ENCODE results near the gene SMIM31.

The SMIM31 gene

DNA sequence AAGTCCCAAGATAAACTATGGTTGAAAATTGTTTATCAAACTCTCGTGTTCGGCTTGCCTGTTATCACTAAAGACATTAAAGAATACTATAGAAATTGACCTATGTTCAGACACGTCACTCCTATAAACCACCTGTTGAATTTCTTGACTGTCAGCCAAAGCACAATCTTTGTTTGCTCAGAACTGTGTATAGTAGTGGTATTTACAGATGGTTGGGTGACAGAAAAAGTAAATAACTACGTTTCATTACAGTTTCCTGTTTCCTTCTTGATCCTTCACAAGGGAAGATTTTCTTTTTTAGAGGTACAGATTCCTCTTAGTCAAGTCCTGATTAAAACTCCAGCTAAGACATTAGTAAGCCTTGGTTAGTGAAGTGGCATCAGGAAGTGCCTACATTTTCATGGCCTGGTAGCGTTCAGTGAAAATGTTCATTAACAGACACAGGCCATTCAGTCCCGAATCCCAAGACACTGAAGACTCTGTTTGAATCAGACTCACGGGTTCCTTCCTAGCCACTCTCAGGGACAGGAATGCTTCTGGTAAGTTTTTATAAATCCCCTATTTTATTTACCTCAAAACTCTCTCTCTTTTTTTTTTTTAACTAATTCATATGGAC, at the start of gene SMIM31:
TSS of gene SMIM31 (plus strand) at position 259 of the 616 bp plus-strand sequence. CDS start 16,313 bp downstream, outside the sequence.
- ChIA-PET POLR2A (no interaction called here), CTCF (interaction anchor here (0.6 kb wide), 1 partner anchor 343 kb away, joined by 4 read pairs; no protein-coding TSS in a partner anchor)
- TF ChIP-seq ZNF384 (IDR thresholded peaks at IDR 0.05): no peak
- no peak for TF ChIP-seq CTBP1 (IDR thresholded peaks at IDR 0.05; ENCODE audit: borderline replicate concordance)
- no peak for TF ChIP-seq SUZ12 (IDR thresholded peaks at IDR 0.05)
- no peak for TF ChIP-seq L3MBTL2 (conservative IDR thresholded peaks at IDR 0.05)
- TF ChIP-seq FOXK2 (IDR thresholded peaks at IDR 0.05): no peak
- no peak for DNase-seq (ENCODE audit: extremely low spot score)

DNA sequence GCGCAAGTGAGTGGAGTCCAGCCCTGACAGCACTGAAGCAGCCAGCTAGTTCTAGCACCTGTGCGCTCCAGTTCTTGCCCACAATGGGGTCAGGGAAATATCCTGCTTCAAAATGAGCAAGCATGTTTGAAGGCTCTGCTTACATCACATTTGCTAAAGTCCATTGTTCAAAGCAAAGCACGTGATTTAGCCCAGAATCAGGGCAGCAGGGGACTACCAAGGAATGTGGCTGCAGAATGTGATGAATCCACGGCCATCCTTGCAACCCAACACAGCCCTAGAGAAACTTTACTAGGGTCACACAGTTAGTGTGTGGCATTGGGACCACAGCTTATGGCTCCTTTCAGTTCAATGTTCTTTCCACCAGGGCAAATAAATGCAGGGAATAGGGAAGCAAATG, 47.3 kb upstream of the SMIM31 start:
- no peak for DNase-seq (ENCODE audit: extremely low spot score)
- no peak for TF ChIP-seq TARDBP (IDR thresholded peaks at IDR 0.05)
- no peak for TF ChIP-seq L3MBTL2 (conservative IDR thresholded peaks at IDR 0.05)
- no peak for TF ChIP-seq ZNF384 (IDR thresholded peaks at IDR 0.05)
- TF ChIP-seq FOXA1 (IDR thresholded peaks at IDR 0.05): no peak
- no peak for TF ChIP-seq ELF4 (IDR thresholded peaks at IDR 0.05)
- TF ChIP-seq FOXM1 (IDR thresholded peaks at IDR 0.05; ENCODE audit: borderline replicate concordance): no peak
- TF ChIP-seq BHLHE40 (IDR thresholded peaks at IDR 0.05; ENCODE audit: borderline replicate concordance): no peak
- no peak for TF ChIP-seq FOXK2 (IDR thresholded peaks at IDR 0.05)
- TF ChIP-seq CTBP1 (IDR thresholded peaks at IDR 0.05; ENCODE audit: borderline replicate concordance): no peak
- no peak for TF ChIP-seq SUZ12 (IDR thresholded peaks at IDR 0.05)
- TF ChIP-seq SP1 (IDR thresholded peaks at IDR 0.05): no peak
- TF ChIP-seq ARNT (IDR thresholded peaks at IDR 0.05): no peak
- ChIA-PET CTCF (no interaction called here), POLR2A (no interaction called here)

DNA sequence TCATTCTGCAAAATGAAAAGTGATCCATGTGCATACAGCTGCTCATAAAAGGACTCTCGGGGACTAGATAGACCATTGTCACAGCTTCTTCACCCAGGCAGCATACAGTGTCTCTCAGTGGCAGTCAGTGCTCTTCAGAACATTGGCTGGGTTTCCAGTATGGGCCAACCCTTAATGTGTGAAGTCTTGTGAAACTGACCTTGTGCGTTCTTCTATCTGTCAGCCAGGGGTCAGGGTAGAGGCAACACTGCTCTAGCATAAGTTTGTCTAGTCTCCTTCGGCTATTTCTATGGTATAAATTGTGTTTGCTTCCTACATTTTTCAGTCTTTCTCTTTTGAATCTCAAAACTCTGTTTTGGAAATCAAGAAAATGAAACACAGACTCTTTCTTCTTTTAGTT, 37.0 kb upstream of the SMIM31 start:
- CTCF ChIA-PET: no interaction called here
- TF ChIP-seq CTBP1 (IDR thresholded peaks at IDR 0.05; ENCODE audit: borderline replicate concordance) (no peak), FOXK2 (IDR thresholded peaks at IDR 0.05) (no peak), SUZ12 (IDR thresholded peaks at IDR 0.05) (no peak), FOXA1 (IDR thresholded peaks at IDR 0.05) (no peak), BHLHE40 (IDR thresholded peaks at IDR 0.05; ENCODE audit: borderline replicate concordance) (no peak), ARNT (IDR thresholded peaks at IDR 0.05) (no peak), LEF1 (IDR thresholded peaks at IDR 0.05; ENCODE audit: borderline replicate concordance) (no peak), FOXM1 (IDR thresholded peaks at IDR 0.05; ENCODE audit: borderline replicate concordance) (no peak), L3MBTL2 (conservative IDR thresholded peaks at IDR 0.05) (no peak), NFRKB (IDR thresholded peaks at IDR 0.05) (no peak), TARDBP (IDR thresholded peaks at IDR 0.05) (no peak), HDGF (IDR thresholded peaks at IDR 0.05; ENCODE audit: borderline replicate concordance) (no peak)
- peak; percentile 25 for DNase-seq (ENCODE audit: extremely low spot score)
- POLR2A ChIA-PET: no interaction called here

DNA sequence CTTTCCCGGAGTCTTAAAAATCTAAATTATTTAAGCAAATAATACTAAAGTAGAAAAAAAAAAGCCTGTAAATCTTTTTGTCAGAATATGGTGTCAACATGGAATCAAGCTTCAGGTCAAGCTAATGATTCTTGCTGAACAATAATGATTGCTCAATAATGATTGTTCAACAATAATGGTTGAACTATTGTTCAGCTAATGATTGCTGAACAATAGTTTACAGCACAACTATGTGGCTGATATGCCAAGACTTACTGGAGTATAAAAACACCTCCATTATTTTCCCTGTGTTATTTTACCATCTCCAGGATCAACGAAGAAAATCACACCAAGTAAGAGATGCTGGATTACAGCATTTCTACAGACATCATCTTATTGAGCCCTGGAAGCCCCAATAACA, 35.1 kb upstream of the SMIM31 start:
- TF ChIP-seq L3MBTL2 (conservative IDR thresholded peaks at IDR 0.05) (no peak), SUZ12 (IDR thresholded peaks at IDR 0.05) (no peak), TARDBP (IDR thresholded peaks at IDR 0.05) (no peak), ELF4 (IDR thresholded peaks at IDR 0.05) (no peak), ZNF384 (IDR thresholded peaks at IDR 0.05) (no peak), LEF1 (IDR thresholded peaks at IDR 0.05; ENCODE audit: borderline replicate concordance) (no peak), ARNT (IDR thresholded peaks at IDR 0.05) (no peak), SP1 (IDR thresholded peaks at IDR 0.05) (no peak), NFRKB (IDR thresholded peaks at IDR 0.05) (no peak), CTBP1 (IDR thresholded peaks at IDR 0.05; ENCODE audit: borderline replicate concordance) (no peak)
- TF ChIP-seq, protein P1, sequence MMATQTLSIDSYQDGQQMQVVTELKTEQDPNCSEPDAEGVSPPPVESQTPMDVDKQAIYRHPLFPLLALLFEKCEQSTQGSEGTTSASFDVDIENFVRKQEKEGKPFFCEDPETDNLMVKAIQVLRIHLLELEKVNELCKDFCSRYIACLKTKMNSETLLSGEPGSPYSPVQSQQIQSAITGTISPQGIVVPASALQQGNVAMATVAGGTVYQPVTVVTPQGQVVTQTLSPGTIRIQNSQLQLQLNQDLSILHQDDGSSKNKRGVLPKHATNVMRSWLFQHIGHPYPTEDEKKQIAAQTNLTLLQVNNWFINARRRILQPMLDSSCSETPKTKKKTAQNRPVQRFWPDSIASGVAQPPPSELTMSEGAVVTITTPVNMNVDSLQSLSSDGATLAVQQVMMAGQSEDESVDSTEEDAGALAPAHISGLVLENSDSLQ (IDR thresholded peaks at IDR 0.05): no peak
- CTCF ChIA-PET: no interaction called here
- POLR2A ChIA-PET: no interaction called here
- no peak for DNase-seq (ENCODE audit: extremely low spot score)

DNA sequence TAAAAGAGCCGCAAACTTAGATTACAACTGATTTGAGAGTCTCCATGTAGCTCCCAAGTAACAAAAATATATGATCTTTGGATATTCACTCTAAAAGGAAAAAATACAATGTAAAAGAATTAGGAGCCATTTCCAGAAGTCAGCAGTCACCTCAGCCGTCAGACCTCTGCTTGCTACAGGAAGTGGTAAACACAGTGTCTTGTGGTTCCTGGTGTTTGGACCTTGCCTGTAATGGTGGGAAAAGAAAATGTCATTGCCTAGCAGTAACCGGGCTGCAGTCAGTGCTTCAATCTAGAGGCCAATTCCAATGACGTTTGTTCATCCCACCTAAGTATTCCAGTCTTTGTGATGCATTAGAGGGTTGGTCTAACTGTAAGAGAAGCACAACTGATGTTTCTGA, 28.9 kb upstream of the SMIM31 start:
- CTCF ChIA-PET: no interaction called here
- DNase-seq (ENCODE audit: extremely low spot score): no peak
- TF ChIP-seq, protein P1 (IDR thresholded peaks at IDR 0.05): no peak
- no peak for TF ChIP-seq FOXA1 (IDR thresholded peaks at IDR 0.05)
- no peak for TF ChIP-seq ZNF384 (IDR thresholded peaks at IDR 0.05)
- no peak for TF ChIP-seq FOXK2 (IDR thresholded peaks at IDR 0.05)
- no peak for TF ChIP-seq TARDBP (IDR thresholded peaks at IDR 0.05)
- no peak for TF ChIP-seq CTBP1 (IDR thresholded peaks at IDR 0.05; ENCODE audit: borderline replicate concordance)
- POLR2A ChIA-PET: no interaction called here

DNA sequence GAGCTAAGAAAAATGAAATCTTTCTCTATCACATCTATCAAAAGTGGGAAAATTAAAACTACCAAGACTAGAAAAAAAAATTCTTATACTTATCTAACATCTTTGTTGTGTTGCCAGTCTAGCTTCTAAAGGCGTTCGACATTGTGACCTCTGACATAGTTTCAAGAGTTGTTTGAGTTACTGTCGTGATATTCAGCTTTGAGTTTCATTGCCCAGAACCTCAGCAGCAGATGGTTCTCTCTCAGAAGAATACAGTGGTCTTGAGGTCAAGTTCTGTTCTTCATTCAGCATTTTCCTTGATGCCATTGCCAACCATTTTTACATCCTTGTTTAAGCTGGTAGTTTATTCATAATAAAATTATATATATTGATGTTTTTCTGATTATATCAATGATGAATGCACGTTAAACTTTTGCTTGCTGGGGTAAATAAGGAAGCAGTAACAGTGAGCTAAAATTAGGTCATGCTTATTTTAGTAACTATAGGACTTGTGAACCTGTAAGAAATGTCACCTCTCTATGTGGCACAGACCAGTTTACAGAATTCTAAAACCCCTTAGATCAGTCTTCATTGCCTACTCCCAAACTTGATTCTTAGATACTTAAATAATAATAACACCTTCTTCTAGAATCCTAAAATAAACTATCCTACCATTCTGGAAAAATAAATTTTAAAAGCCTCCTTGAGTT, 23.1 kb upstream of the SMIM31 start:
- CTCF ChIA-PET: interaction anchor here (0.6 to 2.2 kb wide), 6 partner anchors 9 to 986 kb away, joined by 3 to 6 read pairs (median 4); no protein-coding TSS in a partner anchor
- POLR2A ChIA-PET: no interaction called here
- TF ChIP-seq FOXA1 (IDR thresholded peaks at IDR 0.05) (no peak), ARNT (IDR thresholded peaks at IDR 0.05) (no peak), ELF4 (IDR thresholded peaks at IDR 0.05) (no peak), NFRKB (IDR thresholded peaks at IDR 0.05) (no peak), SUZ12 (IDR thresholded peaks at IDR 0.05) (no peak), LEF1 (IDR thresholded peaks at IDR 0.05; ENCODE audit: borderline replicate concordance) (no peak), BHLHE40 (IDR thresholded peaks at IDR 0.05; ENCODE audit: borderline replicate concordance) (no peak), TARDBP (IDR thresholded peaks at IDR 0.05) (no peak), ZNF384 (IDR thresholded peaks at IDR 0.05) (no peak), L3MBTL2 (conservative IDR thresholded peaks at IDR 0.05) (no peak), SP1 (IDR thresholded peaks at IDR 0.05) (no peak), HDGF (IDR thresholded peaks at IDR 0.05; ENCODE audit: borderline replicate concordance) (no peak), FOXM1 (IDR thresholded peaks at IDR 0.05; ENCODE audit: borderline replicate concordance) (no peak), FOXK2 (IDR thresholded peaks at IDR 0.05) (no peak), CTBP1 (IDR thresholded peaks at IDR 0.05; ENCODE audit: borderline replicate concordance) (no peak)
- TF ChIP-seq, protein P1 (IDR thresholded peaks at IDR 0.05): no peak
- DNase-seq (ENCODE audit: extremely low spot score): no peak

All from HEK293T (cell line).